Effector memory CD4-positive, alpha-beta T cell (primary cell): ENCODE results near the gene SLC35A3.

Source experiments
- DNase-seq, 3 donors: peaks; one replicate each; pipeline ENCODE4 v3.0.0-alpha.2; 2020
- H3K27ac ChIP-seq: 2 replicates; pipeline ENCODE4 v1.7.0; 2013; ENCODE audit warnings: mild to moderate bottlenecking, low read length, moderate library complexity; ENCODE audit not compliant: insufficient read depth, poor library complexity, severe bottlenecking
- H3K27me3 ChIP-seq: replicated peaks from 2 replicates; pipeline ENCODE4 v1.7.0; 2013; ENCODE audit warnings: mild to moderate bottlenecking, low read length; ENCODE audit not compliant: insufficient read depth, control insufficient read depth, poor library complexity, severe bottlenecking
- H3K36me3 ChIP-seq: 2 replicates; pipeline ENCODE4 v1.7.0; 2013; ENCODE audit warnings: mild to moderate bottlenecking, low read length, moderate library complexity; ENCODE audit not compliant: control insufficient read depth, insufficient read depth
- H3K4me1 ChIP-seq: 2 replicates; pipeline ENCODE4 v1.7.0; 2013; ENCODE audit warnings: low read length, mild to moderate bottlenecking; ENCODE audit not compliant: control insufficient read depth, insufficient read depth, poor library complexity, severe bottlenecking
- H3K4me3 ChIP-seq: 2 replicates; pipeline ENCODE4 v1.7.0; 2013; ENCODE audit warnings: low read length, low read depth, mild to moderate bottlenecking; ENCODE audit not compliant: insufficient read depth, poor library complexity, severe bottlenecking
- H3K9me3 ChIP-seq: 2 replicates; pipeline ENCODE4 v1.7.0; 2013; ENCODE audit warnings: mild to moderate bottlenecking, low read length, moderate library complexity; ENCODE audit not compliant: control insufficient read depth

SLC35A3 gene

DNA sequence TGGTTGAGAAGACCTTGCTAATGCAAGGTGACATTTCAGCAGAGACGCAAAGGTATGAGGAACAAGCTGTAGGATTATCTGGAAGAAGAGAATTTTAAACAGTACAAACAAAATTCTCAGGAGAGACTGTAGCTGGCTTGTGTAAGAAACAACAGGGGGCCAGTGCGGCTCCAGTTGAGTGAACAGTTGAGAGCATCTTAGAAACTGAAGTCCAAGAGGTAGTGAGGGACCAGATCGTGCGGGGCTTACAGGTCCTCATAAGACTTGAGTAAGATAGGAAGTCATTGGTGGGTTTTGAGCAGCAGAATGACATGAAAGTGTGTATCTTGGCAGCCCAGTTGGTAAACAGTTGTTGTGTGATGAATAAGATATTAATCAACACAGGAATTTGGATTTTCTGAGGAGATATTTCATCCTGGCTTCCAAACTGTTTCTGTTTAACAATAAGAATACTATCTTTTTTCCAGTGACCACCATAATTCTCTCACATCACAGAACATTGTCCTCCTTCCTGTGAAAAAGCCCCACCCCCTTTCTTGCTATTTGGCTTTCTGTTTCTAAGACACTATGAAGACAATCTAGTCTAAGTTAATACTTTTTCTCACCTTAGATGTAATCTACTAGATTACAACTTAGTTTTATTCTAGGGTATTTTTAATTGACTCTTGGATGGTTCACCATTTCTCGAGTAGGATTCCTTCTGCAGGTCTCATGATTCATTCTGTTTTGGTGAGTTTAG, 100.6 kb downstream of the SLC35A3 start:
- no peak for DNase-seq
- H3K9me3 ChIP-seq: no peaks in the 10 kb centered on the region
- H3K4me3 ChIP-seq: no peak overlapping the region
- H3K27ac ChIP-seq: no peak overlapping the region
- H3K4me1 ChIP-seq: no peaks in the 10 kb centered on the region
- H3K27me3 ChIP-seq: no peaks in the 10 kb centered on the region
- H3K36me3 ChIP-seq: peaks cover 79% of the 10 kb centered on the region

DNA sequence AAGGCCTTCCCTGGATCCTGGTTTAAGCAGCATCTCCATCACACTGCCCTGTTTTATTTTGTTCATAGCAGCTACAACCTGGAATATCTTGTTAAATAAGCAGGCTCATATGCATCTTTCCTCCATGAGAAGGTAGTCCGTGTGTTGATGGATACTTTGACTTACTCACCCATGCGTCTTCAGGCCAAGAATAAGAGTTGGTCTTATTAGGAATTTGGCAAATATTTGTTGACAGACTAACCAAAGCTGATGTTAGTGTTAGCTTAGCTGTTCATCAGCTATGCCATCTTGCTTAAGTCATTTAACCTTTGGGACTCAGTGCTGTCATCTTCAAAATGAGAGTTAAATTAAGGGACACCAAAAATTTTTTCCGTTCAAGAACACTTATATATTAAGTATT, 103.7 kb downstream of the SLC35A3 start:
- H3K4me1 ChIP-seq: no peaks in the 10 kb centered on the region
- H3K27ac ChIP-seq: no peak overlapping the region
- DNase-seq: no peak
- no peaks in the 10 kb centered on the region for H3K9me3 ChIP-seq
- H3K36me3 ChIP-seq: peaks cover 73% of the 10 kb centered on the region
- no peaks in the 10 kb centered on the region for H3K27me3 ChIP-seq
- H3K4me3 ChIP-seq: no peak overlapping the region

DNA sequence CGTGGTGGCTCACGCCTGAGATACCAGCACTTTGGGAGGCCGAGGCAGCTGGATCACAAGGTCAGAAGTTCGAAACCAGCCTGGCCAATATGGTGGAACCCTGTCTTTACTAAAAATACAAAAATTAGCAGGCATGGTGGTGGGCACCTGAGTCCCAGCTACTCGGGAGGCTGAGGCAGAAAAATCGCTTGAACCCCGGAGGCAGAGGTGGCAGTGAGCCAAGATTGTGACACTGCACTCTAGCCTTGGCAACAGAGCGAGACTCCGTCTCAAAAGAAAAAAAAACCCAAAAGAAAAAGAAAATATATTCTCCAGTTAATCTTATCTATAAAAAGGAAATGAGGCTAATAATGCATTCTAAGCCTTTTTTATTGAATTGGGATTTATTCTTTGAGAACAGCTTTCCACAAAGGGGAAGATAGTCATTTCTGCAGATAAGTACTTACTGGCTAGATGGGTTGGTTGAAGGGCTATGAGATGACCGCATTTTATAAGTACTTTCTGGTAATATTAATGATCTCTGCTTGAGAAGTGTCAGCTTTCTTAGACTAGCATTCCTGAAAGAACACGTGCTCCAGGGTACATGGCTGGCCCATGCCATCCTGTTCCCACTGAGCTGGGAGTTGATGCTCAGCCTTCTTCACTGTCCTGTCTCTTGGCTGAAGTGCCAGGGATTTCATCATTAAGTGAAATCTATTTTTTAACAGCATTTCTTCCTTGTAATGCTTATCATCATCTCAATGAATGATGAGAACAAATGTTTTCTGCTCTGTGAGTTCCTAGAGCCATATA, 105.0 kb downstream of the SLC35A3 start:
- Histone ChIP-seq H3K27me3 (no peaks in the 10 kb centered on the region), H3K36me3 (peaks cover 73% of the 10 kb centered on the region), H3K4me1 (no peaks in the 10 kb centered on the region), H3K9me3 (no peaks in the 10 kb centered on the region), H3K4me3 (no peak overlapping the region), H3K27ac (no peak overlapping the region)
- no peak for DNase-seq

DNA sequence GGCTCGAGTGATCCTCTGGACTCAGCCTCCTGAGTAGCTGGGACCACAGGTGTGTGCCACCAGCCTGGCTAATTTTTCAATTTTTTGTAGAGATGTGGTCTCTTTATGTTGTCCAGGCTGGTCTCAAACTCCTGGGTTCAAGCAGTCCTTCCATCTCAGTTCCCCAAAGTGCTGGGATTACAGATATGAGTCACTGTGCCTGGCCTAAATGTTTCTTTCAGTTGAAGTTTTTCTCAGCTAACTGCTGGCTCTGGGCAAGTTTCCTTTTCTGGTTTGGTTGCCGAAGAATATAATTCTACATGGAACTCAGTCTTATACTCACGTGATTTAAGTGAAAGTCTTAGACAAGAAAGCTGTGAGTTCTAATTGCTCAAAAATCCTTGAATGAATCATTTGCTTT, 106.0 kb downstream of the SLC35A3 start:
- Histone ChIP-seq H3K27me3 (no peaks in the 10 kb centered on the region), H3K9me3 (no peaks in the 10 kb centered on the region), H3K27ac (no peak overlapping the region), H3K4me3 (no peak overlapping the region), H3K36me3 (peaks cover 73% of the 10 kb centered on the region), H3K4me1 (no peaks in the 10 kb centered on the region)
- DNase-seq: no peak

- H3K36me3 ChIP-seq: peaks cover 70% of the 10 kb centered on the region
- H3K27me3 ChIP-seq: no peaks in the 10 kb centered on the region
- no peak overlapping the region for H3K27ac ChIP-seq
- H3K4me1 ChIP-seq: no peaks in the 10 kb centered on the region
- H3K4me3 ChIP-seq: no peak overlapping the region
- no peak for DNase-seq
- H3K9me3 ChIP-seq: no peaks in the 10 kb centered on the region
Observed at GRCh38 chr1:100076319-100076718, 106.5 kb downstream of the SLC35A3 start.

- H3K27me3 ChIP-seq: no peaks in the 10 kb centered on the region
- no peak for DNase-seq
- H3K4me1 ChIP-seq: no peaks in the 10 kb centered on the region
- peaks cover 70% of the 10 kb centered on the region for H3K36me3 ChIP-seq
- no peak overlapping the region for H3K4me3 ChIP-seq
- no peak overlapping the region for H3K27ac ChIP-seq
- no peaks in the 10 kb centered on the region for H3K9me3 ChIP-seq
Observed at GRCh38 chr1:100076744-100077143, 106.9 kb downstream of the SLC35A3 start.

- Histone ChIP-seq H3K36me3 (peaks cover 69% of the 10 kb centered on the region), H3K27ac (no peak overlapping the region), H3K4me1 (no peaks in the 10 kb centered on the region), H3K4me3 (no peak overlapping the region), H3K27me3 (no peaks in the 10 kb centered on the region), H3K9me3 (no peaks in the 10 kb centered on the region)
- DNase-seq: no peak
Observed at GRCh38 chr1:100077531-100077930, 107.7 kb downstream of the SLC35A3 start.

DNA sequence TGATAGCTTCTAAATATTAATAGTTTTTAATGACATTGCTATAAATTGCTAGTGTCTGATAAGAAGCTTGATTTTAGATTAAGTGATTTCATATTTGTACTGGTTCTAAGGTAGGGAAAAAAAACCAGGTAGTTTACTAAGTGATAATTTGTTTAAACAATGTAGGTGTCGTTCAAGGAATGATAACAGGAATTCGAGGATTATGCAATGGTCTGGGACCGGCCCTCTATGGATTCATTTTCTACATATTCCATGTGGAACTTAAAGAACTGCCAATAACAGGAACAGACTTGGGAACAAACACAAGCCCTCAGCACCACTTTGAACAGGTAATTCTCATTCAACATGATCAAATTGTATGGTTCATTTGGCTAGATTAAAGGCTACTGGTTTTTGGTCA, 110.5 kb downstream of the SLC35A3 start:
- Histone ChIP-seq H3K4me1 (no peaks in the 10 kb centered on the region), H3K4me3 (no peak overlapping the region), H3K9me3 (no peaks in the 10 kb centered on the region), H3K27ac (no peak overlapping the region), H3K27me3 (no peaks in the 10 kb centered on the region), H3K36me3 (peaks cover 58% of the 10 kb centered on the region)
- DNase-seq: no peak
